K562 treated with DMSO at 1 percent for 4 hours (cell line): ENCODE measurements around the gene NUDT5. TPM values are rescaled to one million over a fixed set of nuclear protein-coding genes. Genes with fewer than 3 reads are reported as not detected.

Experiments
- total RNA-seq: library from RNA; unstranded; fragments of 300-600 nt; gene quantifications from 2 replicates; pipeline ENCODE4 v1.2.3, GENCODE V29; 2022; ENCODE audit not compliant: insufficient read depth

NUDT5 gene
- 55.9 and 67.8 TPM in 2 replicates for total RNA-seq

DNA sequence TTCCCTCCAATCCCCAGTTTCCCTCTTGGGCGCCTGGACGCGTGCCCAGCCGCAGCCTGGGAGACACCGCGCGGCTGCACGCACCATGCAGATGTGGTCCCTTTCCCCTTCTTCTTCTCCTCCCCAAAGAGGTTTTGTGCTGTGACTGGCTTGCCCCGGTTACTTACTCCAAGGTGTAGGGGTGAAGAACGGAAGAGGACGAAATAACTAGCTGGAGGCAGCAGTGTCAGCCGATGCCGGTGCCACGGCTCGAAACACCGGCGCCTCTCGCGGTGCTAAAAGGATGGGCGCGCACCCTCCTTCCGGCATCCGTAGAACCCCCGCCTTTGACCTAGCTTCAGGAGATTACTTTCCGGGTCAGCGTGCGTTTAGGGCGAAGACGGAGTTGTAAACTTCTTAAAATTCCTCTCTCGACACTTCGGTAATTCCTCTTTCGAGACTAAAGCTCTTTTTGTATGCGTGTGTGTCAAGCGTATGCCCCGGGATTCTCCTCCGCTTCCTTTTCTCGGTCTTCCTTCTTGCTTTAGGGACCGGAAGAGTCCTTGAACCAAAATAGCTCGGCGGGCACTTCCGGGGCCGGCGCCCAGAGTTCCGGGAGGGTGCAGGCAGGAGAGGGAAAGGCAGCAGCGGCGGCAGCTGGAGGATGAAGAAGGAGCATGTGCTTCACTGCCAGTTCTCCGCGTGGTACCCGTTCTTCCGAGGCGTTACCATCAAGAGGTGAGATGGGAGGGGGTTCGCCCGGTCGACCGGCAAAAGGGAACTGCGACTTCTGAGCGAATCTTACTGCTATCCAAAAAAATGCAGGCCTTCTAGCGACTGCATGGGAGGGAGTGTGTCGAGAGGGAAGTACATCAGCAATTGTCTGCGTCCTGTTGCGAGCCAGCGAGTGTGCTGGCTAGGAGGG, at the start of gene NUDT5, which contains the start of gene CDC123:
Gene NUDT5, minus strand, starts transcription at position 289 of the 904 bp plus-strand sequence. CDS start 9,600 bp downstream, outside the sequence.
Gene CDC123, plus strand, starts transcription at position 586 of the 904 bp plus-strand sequence. Its CDS starts 58 bp downstream, at position 644.

GRCh38 chr10:12129222-12130111, 66.2 kb downstream of the NUDT5 start, which contains the start of gene SEC61A2:
TSS of gene SEC61A2 (plus strand) at chr10:12129677. CDS start at chr10:12129788, 111 bp downstream.

Other genes with a start within 250 kb of the NUDT5 start
- gene UPF2, start 153.1 kb downstream of the NUDT5 start, total RNA-seq = 15.7 and 20.7 TPM in 2 replicates
- gene DHTKD1, start 126.9 kb downstream of the NUDT5 start, total RNA-seq = 7.4 and 7.9 TPM in 2 replicates
- gene SEC61A2, start 66.2 kb downstream of the NUDT5 start, total RNA-seq = 3.5 and 15.0 TPM in 2 replicates
- 73.9 and 75.5 TPM in 2 replicates for gene CDC123, start 297 bp upstream of the NUDT5 start, total RNA-seq
- gene CAMK1D, start 153.7 kb upstream of the NUDT5 start, total RNA-seq = 0.47 TPM in 1 of 2 replicates, not detected in the other